ENCODE measurements around the gene SOCS7.
A peak's percentile ranks its signal among the peaks of the same experiment; 100 is the strongest.
"Not testable (repeated sequence)": the region's sequence is repeated elsewhere in the genome, so short reads cannot be mapped to it uniquely, and the experiment has no call there.

Gene SOCS7

GRCh38 chr17:38421871-38422827, 70.5 kb downstream of the SOCS7 start:
- DNase-seq, result no peak

GRCh38 chr17:38424297-38424972, 72.8 kb downstream of the SOCS7 start:
- no peak for DNase-seq

- no peak for DNase-seq
Observed at GRCh38 chr17:38425031-38425430, 73.4 kb downstream of the SOCS7 start.

DNA sequence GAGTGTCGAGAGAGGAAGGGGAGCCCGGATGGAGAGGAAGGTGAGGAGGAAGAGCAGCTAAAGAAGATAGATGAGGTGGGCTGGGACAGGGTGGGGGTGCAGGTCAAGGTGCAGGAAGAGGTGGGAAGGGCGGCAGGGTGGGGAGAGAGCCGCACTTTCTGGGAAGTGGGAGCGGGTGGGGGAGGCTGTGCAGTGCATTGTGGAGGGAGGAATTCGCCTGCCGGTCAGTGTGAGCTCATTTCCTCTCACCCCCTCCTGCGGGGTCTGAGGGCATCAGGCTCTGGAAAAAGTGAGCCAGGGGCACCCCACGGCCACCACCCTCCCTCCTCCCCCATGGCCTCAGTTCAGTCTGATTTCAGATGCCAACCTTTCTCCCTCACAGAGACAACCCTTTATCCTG, 74.1 kb downstream of the SOCS7 start:
- DNase-seq, result no peak

DNA sequence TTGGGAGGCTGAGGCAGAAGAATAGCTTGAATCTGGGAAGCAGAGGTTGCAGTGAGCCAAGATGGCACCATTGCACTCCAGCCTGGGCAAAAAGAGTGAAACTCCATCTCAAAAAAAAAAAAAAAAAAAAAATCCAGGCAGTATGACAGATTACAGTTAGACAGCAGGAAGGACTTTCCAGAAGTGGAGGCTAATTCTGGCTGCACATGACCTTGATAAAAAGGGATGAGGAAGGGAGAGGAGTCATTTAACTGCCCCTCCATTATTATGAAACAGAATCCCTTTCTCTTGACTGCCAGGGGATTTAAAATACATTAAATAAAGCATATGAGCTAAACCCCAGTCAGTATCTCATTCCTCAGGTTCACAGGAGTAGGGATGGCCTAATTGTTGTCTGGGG, 74.8 kb downstream of the SOCS7 start:
- no peak for DNase-seq

DNA sequence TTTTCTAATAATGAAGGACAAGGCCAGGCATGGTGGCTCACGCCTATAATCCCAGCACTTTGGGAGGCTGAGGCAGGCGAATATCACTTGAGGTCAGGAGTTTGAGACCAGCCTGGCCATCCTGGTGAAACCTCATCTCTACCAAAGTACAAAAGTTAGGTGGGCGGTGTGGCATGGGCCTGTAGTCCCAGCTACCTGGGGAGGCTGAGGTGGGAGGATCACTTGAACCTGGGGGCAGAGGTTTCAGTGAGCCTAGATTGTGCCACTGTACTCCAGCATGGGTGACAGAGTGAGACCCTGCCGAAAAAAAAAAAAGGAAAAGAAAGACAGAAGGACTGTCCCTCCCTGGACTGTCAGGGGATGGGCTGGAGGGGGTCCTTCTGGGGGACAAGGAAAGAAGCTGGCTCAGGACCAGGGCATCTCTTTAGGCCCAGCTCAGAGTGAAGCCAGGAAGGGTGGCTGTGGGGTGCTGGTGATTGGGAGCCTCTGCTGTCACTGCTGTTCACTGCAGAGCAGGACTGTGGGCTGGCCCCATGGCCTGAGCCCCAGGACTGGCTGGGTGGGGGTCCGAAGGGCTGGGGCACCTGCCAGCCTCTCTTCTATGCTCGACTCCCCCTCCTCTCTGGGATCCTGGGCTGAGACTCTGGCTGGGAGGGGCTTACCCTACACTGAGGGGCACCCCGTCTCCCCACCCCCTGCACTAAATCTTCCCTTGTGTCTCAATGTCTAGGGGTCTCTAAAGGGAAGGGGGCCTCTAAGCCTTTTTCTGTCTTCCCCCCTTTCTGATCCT, 75.7 kb downstream of the SOCS7 start:
- DNase-seq, result no peak

- DNase-seq, result peak; percentile 39
Observed at GRCh38 chr17:38428112-38428642, 76.5 kb downstream of the SOCS7 start, which contains the start of gene ARHGAP23. ARHGAP23 (plus strand) TSS chr17:38428464; CDS start chr17:38428486, 22 bp downstream.

- no peak for DNase-seq
Observed at GRCh38 chr17:38428643-38429371, 77.2 kb downstream of the SOCS7 start.

DNA sequence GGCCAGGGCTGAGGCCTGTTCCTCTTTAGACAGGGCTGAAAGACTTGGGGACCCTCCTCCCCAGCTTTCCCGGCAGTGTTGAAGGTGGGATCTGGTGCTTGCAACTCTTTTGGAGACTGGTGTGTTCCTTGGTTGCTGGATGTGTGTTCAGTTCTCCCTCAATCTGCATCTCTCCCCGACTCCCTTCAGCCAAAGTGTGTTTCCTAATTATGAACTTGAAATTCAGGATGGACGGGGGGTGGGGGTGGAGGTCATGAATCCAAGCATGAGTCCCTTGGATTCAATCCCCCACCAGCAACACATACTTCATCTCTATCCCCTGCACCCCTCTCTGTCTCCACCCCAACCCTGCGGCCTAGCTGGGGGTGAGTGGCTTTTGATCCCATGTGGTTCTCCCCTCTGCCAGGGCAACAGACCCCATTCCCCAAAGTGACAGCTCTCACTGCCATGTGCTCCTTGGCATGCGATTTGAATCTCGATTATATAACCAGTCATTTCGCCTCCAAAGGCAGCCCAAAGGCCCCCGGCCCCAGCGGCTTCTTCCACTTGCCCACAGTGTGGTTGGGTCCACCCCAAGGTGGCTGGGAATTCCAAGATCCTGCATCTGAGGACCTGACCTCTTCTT, 77.9 kb downstream of the SOCS7 start:
- DNase-seq, result no peak

- DNase-seq, result no peak
Observed at GRCh38 chr17:38430316-38430715, 78.7 kb downstream of the SOCS7 start.

GRCh38 chr17:38430822-38431221, 79.2 kb downstream of the SOCS7 start:
- DNase-seq, result no peak

DNA sequence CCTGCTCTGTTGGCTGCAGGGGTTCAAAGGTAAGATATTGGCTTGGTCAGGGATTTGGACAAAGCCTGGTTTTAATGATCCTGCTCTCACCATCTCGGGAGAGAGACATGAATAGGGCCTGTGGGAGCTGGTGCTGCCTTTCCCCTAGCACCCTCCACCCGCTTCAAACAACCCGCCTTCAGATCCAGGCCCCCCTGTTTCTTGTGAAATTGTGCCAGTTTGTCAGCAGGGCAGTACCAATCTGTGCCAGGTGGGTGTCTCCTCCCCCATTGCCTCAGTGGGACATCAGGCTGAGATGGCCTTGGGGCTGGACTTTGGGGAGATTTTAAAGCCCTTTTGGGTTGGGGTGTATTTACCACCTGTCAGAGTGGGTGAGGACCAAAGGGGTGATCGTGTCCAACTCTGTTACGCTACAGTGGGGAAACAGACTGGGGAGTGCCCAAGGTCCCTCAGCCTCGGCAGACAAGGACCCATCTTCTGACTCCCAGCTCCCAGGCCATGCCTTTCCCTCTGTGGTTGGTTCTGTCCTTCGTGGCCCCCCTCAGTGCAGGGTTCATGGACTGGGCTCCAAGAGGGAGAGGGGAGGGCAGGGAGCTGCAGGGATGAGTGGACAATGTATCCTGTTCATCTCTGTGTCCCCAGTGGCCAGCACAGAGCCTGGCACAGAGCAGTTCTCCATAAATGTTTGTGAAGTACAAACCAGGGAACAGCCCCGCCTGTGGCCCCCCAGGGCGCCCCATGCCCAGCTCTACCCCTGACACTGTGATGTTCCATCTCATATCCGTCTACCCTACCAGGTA, 79.9 kb downstream of the SOCS7 start:
- no peak for DNase-seq

GRCh38 chr17:38434178-38434665, 82.6 kb downstream of the SOCS7 start:
- no peak for DNase-seq

DNA sequence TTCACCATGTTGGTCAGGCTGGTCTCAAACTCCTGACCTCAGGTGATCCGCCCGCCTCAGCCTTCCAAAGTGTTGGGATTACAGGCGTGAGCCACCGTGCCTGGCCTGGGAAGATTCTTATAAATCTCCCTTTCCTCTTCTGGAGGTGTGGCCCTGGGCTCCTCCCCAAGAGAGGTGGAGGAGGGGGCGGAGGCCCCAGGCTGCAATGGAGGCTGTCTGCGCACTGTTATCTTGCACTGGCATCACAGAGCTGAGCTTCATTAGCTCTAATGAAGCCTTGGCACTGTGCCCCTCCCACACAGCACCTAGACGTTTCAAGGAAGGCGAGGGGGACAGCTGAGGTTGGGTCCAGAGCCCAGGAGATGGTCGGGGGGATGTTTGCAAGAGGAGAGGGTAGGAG, 84.2 kb downstream of the SOCS7 start:
- DNase-seq, result no peak

GRCh38 chr17:38436386-38436785, 84.7 kb downstream of the SOCS7 start:
- DNase-seq, result no peak

DNA sequence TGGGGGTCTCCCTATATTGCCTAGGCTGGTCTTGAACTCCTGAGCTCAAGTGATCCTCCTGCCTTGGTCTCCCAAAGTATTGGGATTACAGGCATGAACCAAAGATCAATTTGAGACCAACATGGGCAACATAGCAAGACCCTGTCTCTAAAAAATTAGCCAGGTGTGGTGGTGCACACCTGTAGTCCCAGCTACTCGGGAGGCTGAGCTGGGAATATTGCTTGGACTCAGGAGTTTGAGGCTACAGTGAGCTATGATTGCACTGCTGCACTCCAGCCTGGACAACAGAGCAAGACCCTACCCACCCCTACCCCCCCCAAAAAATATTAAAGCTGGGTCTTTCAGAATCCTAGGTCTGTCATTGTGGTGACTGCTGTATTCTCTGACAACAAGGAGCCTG, 85.7 kb downstream of the SOCS7 start:
- not testable (repeated sequence) for DNase-seq

DNA sequence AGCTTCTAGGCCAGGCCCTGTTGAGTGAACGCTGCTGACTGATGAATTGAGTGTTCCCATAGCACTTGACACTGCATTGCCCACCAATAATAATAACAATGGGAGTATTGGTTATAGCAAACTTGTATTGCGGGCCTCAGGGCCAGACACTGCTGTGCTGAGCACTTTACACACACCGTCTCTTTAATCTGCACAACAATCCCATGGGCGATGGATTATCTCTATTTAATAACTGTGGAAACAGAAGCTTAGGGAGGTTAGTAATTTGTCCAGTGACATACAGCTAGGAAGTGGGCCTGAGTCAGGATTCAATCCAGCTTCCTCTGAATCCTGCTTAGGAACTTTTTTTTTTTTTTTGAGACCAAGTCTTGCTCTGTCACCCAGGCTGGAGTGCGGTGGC, 87.8 kb downstream of the SOCS7 start:
- no peak for DNase-seq

- DNase-seq, result no peak
Observed at GRCh38 chr17:38440614-38441397, 89.2 kb downstream of the SOCS7 start.

DNA sequence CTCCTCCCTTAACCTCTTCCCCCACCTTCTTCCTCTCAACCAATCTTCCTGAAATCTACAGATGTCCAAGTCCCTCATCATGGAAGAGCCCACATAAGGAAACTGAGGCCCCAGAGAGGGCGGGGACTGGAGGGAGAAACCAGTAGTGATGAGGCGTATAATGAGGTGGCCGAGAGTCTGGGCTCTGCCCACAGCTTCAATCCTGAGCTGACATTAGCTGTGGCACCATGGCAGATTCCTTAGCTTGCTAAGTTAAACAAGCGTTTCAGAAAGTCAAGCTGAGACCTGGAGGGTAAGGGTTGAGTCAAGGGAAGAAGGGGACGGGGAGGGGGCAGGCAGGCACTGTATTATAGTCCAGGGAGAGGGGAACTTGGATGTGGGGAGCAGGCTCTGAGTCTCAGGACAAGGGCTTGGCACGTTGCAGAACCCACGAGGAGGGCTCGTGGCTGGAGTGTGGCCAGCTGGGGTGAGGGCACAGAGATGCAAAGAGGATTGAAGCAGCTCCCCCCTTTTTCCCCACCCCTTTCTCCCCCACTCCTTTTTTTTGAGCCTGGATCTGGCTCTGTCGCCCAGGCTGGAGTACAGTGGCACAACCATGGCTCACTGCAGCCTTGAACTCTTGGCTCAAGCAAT, 89.9 kb downstream of the SOCS7 start:
- DNase-seq, result no peak

Data from activated naive CD4-positive, alpha-beta T cell treated with anti-CD3 and anti-CD28 coated beads, Interleukin-2, amount 50 U/mL, for 16 hours (primary cell).